Neural progenitor cell (in vitro differentiated cells): ENCODE data around the gene EXOC7. TPM values are rescaled to one million over a fixed set of nuclear protein-coding genes. Genes with fewer than 3 reads are reported as not detected.

Experiments
- DNase-seq: peaks from one replicate; pipeline ENCODE4 v3.0.0-alpha.2; 2016; ENCODE audit warnings: low spot score
- H2AFZ ChIP-seq: fragments of 200-600 bp; sonication (generic); replicated peaks from 2 replicates; pipeline ENCODE4 v1.6.1; 2016; ENCODE audit warnings: antibody characterized with exemption
- H3F3A ChIP-seq: fragments of 200-600 bp; sonication (generic); 2 replicates; pipeline ENCODE4 v1.6.1; 2016; ENCODE audit warnings: antibody characterized with exemption, low read depth
- H3K27ac ChIP-seq: fragments of 200-600 bp; sonication (generic); 2 replicates; pipeline ENCODE4 v1.5.1; 2016; ENCODE audit warnings: mild to moderate bottlenecking
- H3K27me3 ChIP-seq: fragments of 200-600 bp; sonication (generic); 2 replicates; pipeline ENCODE4 v1.6.1; 2016; ENCODE audit warnings: mild to moderate bottlenecking, moderate library complexity
- H3K36me3 ChIP-seq: fragments of 200-600 bp; sonication (generic); 2 replicates; pipeline ENCODE4 v1.5.1; 2016
- H3K4me1 ChIP-seq: fragments of 200-600 bp; sonication (generic); 2 replicates; pipeline ENCODE4 v1.6.1; 2016; ENCODE audit warnings: mixed run types
- H3K4me2 ChIP-seq: fragments of 200-600 bp; sonication (generic); 2 replicates; pipeline ENCODE4 v1.6.1; 2016
- H3K4me3 ChIP-seq: fragments of 200-600 bp; sonication (generic); 2 replicates; pipeline ENCODE4 v1.5.1; 2016
- H3K79me2 ChIP-seq: fragments of 200-600 bp; sonication (generic); 2 replicates; pipeline ENCODE4 v1.6.1; 2016; ENCODE audit warnings: low read depth
- H3K9ac ChIP-seq: fragments of 200-600 bp; sonication (generic); 2 replicates; pipeline ENCODE4 v1.6.1; 2016
- H3K9me3 ChIP-seq: fragments of 200-600 bp; sonication (generic); 2 replicates; pipeline ENCODE4 v1.5.1; 2016; ENCODE audit warnings: low read depth
- H4K20me1 ChIP-seq: fragments of 200-600 bp; sonication (generic); 2 replicates; pipeline ENCODE4 v1.6.1; 2016; ENCODE audit warnings: low read depth
- H3K27ac Mint-ChIP-seq: 3 replicates; pipeline ENCODE4 v1.8.0; 2021; ENCODE audit warnings: mixed read lengths
- H3K27me3 Mint-ChIP-seq: 2 replicates; pipeline ENCODE4 v1.8.0; 2022; ENCODE audit warnings: low read depth, mild to moderate bottlenecking, inconsistent platforms, moderate library complexity, mixed read lengths; ENCODE audit not compliant: insufficient read depth
- H3K36me3 Mint-ChIP-seq: 3 replicates; pipeline ENCODE4 v1.8.0; 2021; ENCODE audit warnings: mixed read lengths
- H3K4me1 Mint-ChIP-seq: 3 replicates; pipeline ENCODE4 v1.8.0; 2021; ENCODE audit warnings: mixed read lengths
- H3K4me3 Mint-ChIP-seq: 3 replicates; pipeline ENCODE4 v1.8.0; 2021; ENCODE audit warnings: mild to moderate bottlenecking, moderate library complexity, mixed read lengths
- H3K9me3 Mint-ChIP-seq: 3 replicates; pipeline ENCODE4 v1.8.0; 2020; ENCODE audit warnings: mixed read lengths
- CTCF ChIP-seq: fragments of 200-600 bp; sonication (generic); IDR thresholded peaks from 2 replicates; pipeline ENCODE4 v1.5.1; 2017; ENCODE audit warnings: antibody characterized with exemption, mild to moderate bottlenecking
- EZH2 ChIP-seq: fragments of 200-600 bp; sonication (generic); IDR thresholded peaks from 2 replicates; pipeline ENCODE4 v1.6.1; 2017; ENCODE audit warnings: antibody characterized with exemption, mild to moderate bottlenecking, moderate library complexity
- EZH2phosphoT487 ChIP-seq: fragments of 200-600 bp; sonication (generic); IDR thresholded peaks from 2 replicates; pipeline ENCODE4 v1.6.1; 2017; ENCODE audit warnings: antibody characterized with exemption
- total RNA-seq: library from RNA; depleted of rRNA; stranded (reverse); fragments of >200 nt; gene quantifications from 2 replicates; pipeline ENCODE4 v1.2.3, GENCODE V29; 2015; ENCODE audit warnings: low replicate concordance

EXOC7 gene
- total RNA-seq, 1 donor from 2014 or later = 64.3 TPM

DNA sequence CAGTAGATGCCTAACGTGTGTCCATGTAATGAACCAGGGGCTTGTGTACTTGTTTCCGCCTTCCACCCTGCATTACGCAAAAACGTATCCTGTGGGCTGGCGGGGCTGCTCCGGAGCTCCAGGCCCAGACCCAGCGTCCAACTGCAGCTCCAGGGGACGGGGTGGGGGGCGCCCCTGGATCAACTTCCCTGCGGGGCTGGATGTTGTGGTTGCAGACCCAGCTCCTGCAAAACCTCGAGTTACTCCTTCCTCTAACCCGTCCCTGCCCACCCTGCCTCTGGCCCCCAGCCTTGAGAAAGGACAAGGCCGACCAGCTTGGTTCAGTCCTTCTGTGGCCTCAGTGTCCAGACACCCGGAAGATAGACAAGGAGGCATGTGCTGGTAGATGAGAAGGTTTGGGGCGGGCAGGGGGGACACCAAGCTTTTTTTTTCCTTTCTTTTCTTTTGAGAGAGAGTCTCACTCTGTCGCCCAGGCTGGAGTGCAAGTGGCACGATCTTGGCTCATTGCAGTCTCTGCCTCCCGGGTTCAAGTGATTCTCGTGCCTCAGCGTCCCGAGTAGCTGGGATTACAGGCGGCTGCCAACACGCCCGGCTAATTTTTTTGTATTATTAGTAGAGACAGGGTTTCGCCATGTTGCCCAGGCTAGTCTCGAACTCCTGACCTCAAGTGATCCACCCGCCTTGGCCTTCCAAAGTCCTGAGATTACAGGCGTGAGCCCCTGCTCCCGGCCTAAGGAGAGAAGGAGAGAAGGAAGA, 731 bp upstream of the EXOC7 start:
- Mint-ChIP-seq H3K27ac (peak overlapping the region; percentile 17), H3K27me3 (peaks cover 8% of the 10 kb centered on the region), H3K4me1 (peaks cover 24% of the 10 kb centered on the region), H3K4me3 (peak overlapping the region; percentile 97), H3K36me3 (peaks cover 13% of the 10 kb centered on the region), H3K9me3 (no peaks in the 10 kb centered on the region)
- Histone ChIP-seq H3K79me2 (peaks cover 19% of the 10 kb centered on the region), H2AFZ (peak overlapping the region; percentile 99), H3K9me3 (no peaks in the 10 kb centered on the region), H3K4me2 (peak overlapping the region; percentile 95), H4K20me1 (no peaks in the 10 kb centered on the region), H3K9ac (no peak overlapping the region), H3F3A (peaks cover 25% of the 10 kb centered on the region), H3K4me1 (peaks cover 12% of the 10 kb centered on the region), H3K27me3 (no peaks in the 10 kb centered on the region), H3K36me3 (peaks cover 9% of the 10 kb centered on the region), H3K4me3 (peak overlapping the region; percentile 99), H3K27ac (no peak overlapping the region)
- TF ChIP-seq CTCF (no peak), EZH2 (no peak), EZH2phosphoT487 (no peak)
- DNase-seq = no peak

DNA sequence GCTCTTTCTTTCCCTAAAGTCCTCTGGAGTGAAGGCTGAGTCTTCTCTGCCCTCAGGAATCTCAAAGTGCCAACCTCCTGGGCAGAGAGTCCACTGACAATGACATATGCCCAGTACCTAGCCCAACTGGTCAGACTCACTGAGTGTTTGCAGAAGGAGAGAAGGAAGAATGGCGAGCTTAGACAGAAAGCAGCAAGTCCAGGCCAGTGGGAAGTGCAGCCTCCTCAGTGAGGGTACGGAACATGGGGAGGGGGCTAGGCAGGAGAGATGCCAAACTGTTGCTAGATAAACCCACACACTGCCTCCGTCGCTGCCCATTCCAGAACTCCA, 678 bp downstream of the EXOC7 start:
- Histone ChIP-seq H3K4me2 (peak overlapping the region; percentile 95), H2AFZ (peak overlapping the region; percentile 99), H3K4me3 (peak overlapping the region; percentile 99), H3K9ac (peak overlapping the region; percentile 65), H3K4me1 (peaks cover 12% of the 10 kb centered on the region), H3K9me3 (no peaks in the 10 kb centered on the region), H4K20me1 (no peaks in the 10 kb centered on the region), H3F3A (peaks cover 25% of the 10 kb centered on the region), H3K27me3 (no peaks in the 10 kb centered on the region), H3K36me3 (peaks cover 9% of the 10 kb centered on the region), H3K79me2 (peaks cover 19% of the 10 kb centered on the region), H3K27ac (no peak overlapping the region)
- H3K9me3 Mint-ChIP-seq = no peaks in the 10 kb centered on the region
- TF ChIP-seq CTCF (no peak), EZH2 (no peak), EZH2phosphoT487 (no peak)
- H3K4me3 Mint-ChIP-seq = peak overlapping the region; percentile 97
- peaks cover 18% of the 10 kb centered on the region for H3K36me3 Mint-ChIP-seq
- peaks cover 24% of the 10 kb centered on the region for H3K4me1 Mint-ChIP-seq
- DNase-seq = no peak
- peaks cover 8% of the 10 kb centered on the region for H3K27me3 Mint-ChIP-seq
- H3K27ac Mint-ChIP-seq = peak overlapping the region; percentile 99

- peaks cover 12% of the 10 kb centered on the region for H3K79me2 ChIP-seq
- no peaks in the 10 kb centered on the region for H3K9me3 ChIP-seq
- H3K9ac ChIP-seq = no peak overlapping the region
- H3K4me3 ChIP-seq = no peak overlapping the region
- no peak overlapping the region for H3K27ac ChIP-seq
- Mint-ChIP-seq H3K27me3 (no peaks in the 10 kb centered on the region), H3K9me3 (no peaks in the 10 kb centered on the region), H3K36me3 (peaks cover 31% of the 10 kb centered on the region), H3K4me1 (peaks cover 3% of the 10 kb centered on the region), H3K27ac (no peak overlapping the region), H3K4me3 (no peak overlapping the region)
- peaks cover 4% of the 10 kb centered on the region for H3K4me1 ChIP-seq
- no peak overlapping the region for H3K4me2 ChIP-seq
- TF ChIP-seq EZH2phosphoT487 (no peak), EZH2 (no peak)
- H4K20me1 ChIP-seq = no peaks in the 10 kb centered on the region
- DNase-seq = no peak
- H3K27me3 ChIP-seq = no peaks in the 10 kb centered on the region
- peaks cover 9% of the 10 kb centered on the region for H3K36me3 ChIP-seq
- no peak overlapping the region for H2AFZ ChIP-seq
- no peaks in the 10 kb centered on the region for H3F3A ChIP-seq
These were observed 5.8 kb downstream of the EXOC7 start for GRCh38 chr17:76097716-76098295.

DNA sequence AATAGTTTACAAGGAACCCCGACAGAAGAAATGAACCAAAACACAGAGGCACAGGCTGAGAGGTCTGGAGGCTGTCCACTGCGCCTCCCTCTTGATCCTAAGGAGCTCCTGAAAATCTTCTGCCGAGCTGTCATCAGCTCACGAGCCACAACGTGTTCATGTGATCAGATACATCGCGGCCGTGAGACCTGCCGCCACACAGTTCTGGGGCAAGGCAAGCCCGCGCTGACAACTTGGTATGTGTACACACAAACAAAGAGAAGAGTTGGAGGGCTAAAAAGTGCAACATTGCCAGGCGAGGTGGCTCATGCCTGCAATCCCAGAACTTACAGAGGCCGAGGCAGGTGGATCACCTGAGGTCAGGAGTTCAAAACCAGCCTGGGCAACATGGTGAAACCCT, 7.6 kb downstream of the EXOC7 start:
- H3K79me2 ChIP-seq = no peaks in the 10 kb centered on the region
- no peak overlapping the region for H3K27ac ChIP-seq
- no peak for TF ChIP-seq EZH2phosphoT487
- TF ChIP-seq CTCF = no peak
- no peak for TF ChIP-seq EZH2
- Mint-ChIP-seq H3K4me3 (no peak overlapping the region), H3K4me1 (no peaks in the 10 kb centered on the region), H3K27me3 (no peaks in the 10 kb centered on the region), H3K36me3 (peaks cover 25% of the 10 kb centered on the region), H3K9me3 (no peaks in the 10 kb centered on the region), H3K27ac (no peak overlapping the region)
- peaks cover 4% of the 10 kb centered on the region for H3K36me3 ChIP-seq
- no peak overlapping the region for H3K9ac ChIP-seq
- H4K20me1 ChIP-seq = no peaks in the 10 kb centered on the region
- no peaks in the 10 kb centered on the region for H3F3A ChIP-seq
- no peaks in the 10 kb centered on the region for H3K4me1 ChIP-seq
- DNase-seq = no peak
- H3K4me2 ChIP-seq = no peak overlapping the region
- H2AFZ ChIP-seq = no peak overlapping the region
- H3K27me3 ChIP-seq = no peaks in the 10 kb centered on the region
- H3K9me3 ChIP-seq = no peaks in the 10 kb centered on the region
- no peak overlapping the region for H3K4me3 ChIP-seq
